H1 (cell line): ENCODE measurements around the gene DSE. TPM values are rescaled to one million over a fixed set of nuclear protein-coding genes. Genes with fewer than 3 reads are reported as not detected.

Experiments used
- CTCF ChIA-PET: fragments of 300-600 bp; sonication (Branson Sonifier 250); formaldehyde crosslinking; loops from one replicate; lab custom pipeline; 2021; ENCODE audit not compliant: partially characterized antibody; lab: Charles Lee
- POLR2A ChIA-PET: fragments of 300-600 bp; sonication (Branson Sonifier 250); formaldehyde crosslinking; loops from one replicate; lab custom pipeline; 2021; ENCODE audit warnings: inconsistent platforms; ENCODE audit not compliant: partially characterized antibody; lab: Charles Lee
- DNase-seq, 2 experiments: peaks; one replicate each; pipeline versions ENCODE4 v3.0.0 to v3.0.0-alpha.2; 2010 to 2022; ENCODE audit warnings: low spot score in 2 of 2, low read depth in 1 of 2, mixed read lengths in 1 of 2
- FAIRE-seq: peaks from 2 replicates; lab custom pipeline; 2011; peaks lifted over from hg19 to GRCh38; lab: Jason Lieb, UNC
- H2AFZ ChIP-seq: 2 replicates; pipeline ENCODE4 v1.8.1; 2012; ENCODE audit warnings: low read length, inconsistent platforms
- H2AK5ac ChIP-seq: 2 replicates; pipeline ENCODE4 v1.6.1; 2013; ENCODE audit warnings: low read depth, low read length
- H2BK120ac ChIP-seq: replicated peaks from 2 replicates; pipeline ENCODE3; 2013; ENCODE audit warnings: low read depth, low read length, inconsistent platforms
- H2BK12ac ChIP-seq: 2 replicates; pipeline ENCODE4 v1.6.1; 2013; ENCODE audit warnings: low read depth, low read length
- H2BK15ac ChIP-seq: 2 replicates; pipeline ENCODE4 v1.6.1; 2013; ENCODE audit warnings: low read length
- H2BK20ac ChIP-seq: 2 replicates; pipeline ENCODE4 v1.6.1; 2013; ENCODE audit warnings: low read length
- H2BK5ac ChIP-seq: 2 replicates; pipeline ENCODE4 v1.6.1; 2013; ENCODE audit warnings: low read depth, low read length
- H3K14ac ChIP-seq: 2 replicates; pipeline ENCODE4 v1.6.1; 2013; ENCODE audit warnings: inconsistent platforms; ENCODE audit not compliant: insufficient read length
- H3K18ac ChIP-seq: 2 replicates; pipeline ENCODE4 v1.6.1; 2013; ENCODE audit warnings: low read length; ENCODE audit errors: extremely low read depth
- H3K23ac ChIP-seq: 2 replicates; pipeline ENCODE4 v1.6.1; 2013; ENCODE audit warnings: inconsistent platforms; ENCODE audit not compliant: insufficient read length
- H3K23me2 ChIP-seq: 2 replicates; pipeline ENCODE4 v1.6.1; 2013; ENCODE audit warnings: low read depth, low read length
- H3K27ac ChIP-seq: 2 replicates; pipeline ENCODE4 v1.6.1; 2011; ENCODE audit warnings: low read depth, low read length, inconsistent platforms
- H3K27me3 ChIP-seq, 4 experiments: replicated peaks in 1 of 4; 1 replicate in 1 of 4; 2 replicates in 3 of 4; pipeline versions ENCODE4 v1.6.1 to v1.8.1; 2011 to 2013; ENCODE audit warnings: low read length in 3 of 4, mild to moderate bottlenecking in 3 of 4, inconsistent platforms in 2 of 4, mixed read lengths in 2 of 4, moderate library complexity in 1 of 4; ENCODE audit not compliant: control insufficient read depth in 3 of 4, insufficient read depth in 3 of 4; ENCODE audit errors: extremely low read depth in 1 of 4
- H3K36me3 ChIP-seq, 4 experiments: 2 replicates each; pipeline versions ENCODE4 v1.6.1 to v1.8.1; 2011 to 2013; ENCODE audit warnings: mild to moderate bottlenecking in 4 of 4, low read length in 3 of 4, moderate library complexity in 2 of 4, control low read depth in 1 of 4, inconsistent platforms in 1 of 4; ENCODE audit not compliant: insufficient read depth in 4 of 4, control insufficient read depth in 2 of 4
- H3K4ac ChIP-seq: replicated peaks from 2 replicates; pipeline ENCODE3; 2013; ENCODE audit warnings: low read length, low read depth, mixed read lengths, inconsistent platforms; ENCODE audit not compliant: insufficient read length
- H3K4me1 ChIP-seq, 4 experiments: replicated peaks in 1 of 4; 1 replicate in 1 of 4; 2 replicates in 3 of 4; pipeline versions ENCODE4 v1.6.1 to v1.8.1; 2011 to 2013; ENCODE audit warnings: low read length in 3 of 4, inconsistent platforms in 2 of 4, mixed read lengths in 1 of 4; ENCODE audit not compliant: insufficient read depth in 4 of 4, control insufficient read depth in 3 of 4
- H3K4me2 ChIP-seq, 2 experiments: 2 replicates each; pipeline versions ENCODE4 v1.6.1 to v1.8.1; 2011 to 2013; ENCODE audit warnings: low read depth in 2 of 2, low read length in 2 of 2, control low read depth in 1 of 2, inconsistent platforms in 1 of 2, mild to moderate bottlenecking in 1 of 2; ENCODE audit not compliant: insufficient read depth in 1 of 2
- H3K4me3 ChIP-seq, 4 experiments: fragments of 200-600, 300-600 bp in 1 of 4; sonication (generic), shearing (Covaris generic), sonication (Bioruptor Twin) in 1 of 4; 2 replicates each; pipeline versions ENCODE4 v1.5.1 to v1.8.1; 2011 to 2016; ENCODE audit warnings: low read length in 4 of 4, low read depth in 3 of 4, control low read depth in 2 of 4, inconsistent platforms in 2 of 4, mild to moderate bottlenecking in 2 of 4, mixed read lengths in 1 of 4, moderate library complexity in 1 of 4; ENCODE audit not compliant: insufficient read depth in 2 of 4; ENCODE audit errors: extremely low read depth in 1 of 4
- H3K56ac ChIP-seq: replicated peaks from 2 replicates; pipeline ENCODE3; 2013; ENCODE audit warnings: low read depth, mild to moderate bottlenecking, mixed read lengths, low read length, inconsistent platforms; ENCODE audit not compliant: insufficient read length
- H3K79me1 ChIP-seq: 2 replicates; pipeline ENCODE4 v1.6.1; 2013; ENCODE audit warnings: low read depth, low read length, control low read depth
- H3K79me2 ChIP-seq, 2 experiments: 2 replicates each; pipeline versions ENCODE4 v1.6.1 to v1.8.1; 2012 to 2013; ENCODE audit warnings: low read length in 2 of 2, mild to moderate bottlenecking in 2 of 2, inconsistent platforms in 1 of 2; ENCODE audit not compliant: insufficient read depth in 2 of 2, control insufficient read depth in 1 of 2
- H3K9ac ChIP-seq, 4 experiments: replicated peaks in 1 of 4; 1 replicate in 1 of 4; 2 replicates in 3 of 4; pipeline versions ENCODE4 v1.6.1 to v1.8.1; 2011 to 2013; ENCODE audit warnings: low read depth in 3 of 4, low read length in 3 of 4, control low read depth in 2 of 4, mild to moderate bottlenecking in 2 of 4, moderate library complexity in 2 of 4, inconsistent platforms in 1 of 4; ENCODE audit errors: extremely low read depth in 1 of 4
- H3K9me3 ChIP-seq, 2 experiments: 2 replicates each; pipeline versions ENCODE4 v1.6.1 to v1.8.1; 2012 to 2013; ENCODE audit warnings: mild to moderate bottlenecking in 2 of 2, moderate library complexity in 2 of 2, control low read depth in 1 of 2, inconsistent platforms in 1 of 2, low read depth in 1 of 2, low read length in 1 of 2, mixed read lengths in 1 of 2; ENCODE audit not compliant: insufficient read depth in 2 of 2
- H4K20me1 ChIP-seq, 2 experiments: replicated peaks in 1 of 2; 2 replicates each; pipeline versions ENCODE3 to v1.8.1; 2011 to 2013; ENCODE audit warnings: inconsistent platforms in 2 of 2, low read length in 2 of 2, mild to moderate bottlenecking in 1 of 2; ENCODE audit not compliant: insufficient read depth in 2 of 2, control insufficient read depth in 1 of 2
- H4K5ac ChIP-seq: 2 replicates; pipeline ENCODE4 v1.6.1; 2013; ENCODE audit warnings: low read length, low read depth, mixed read lengths, inconsistent platforms; ENCODE audit not compliant: insufficient read length
- H4K8ac ChIP-seq: 2 replicates; pipeline ENCODE4 v1.8.0; 2013; ENCODE audit warnings: mild to moderate bottlenecking, moderate library complexity, low read length, inconsistent platforms; ENCODE audit not compliant: insufficient read depth; ENCODE audit errors: extremely low read depth
- H4K91ac ChIP-seq: replicated peaks from 2 replicates; pipeline ENCODE3; 2013; ENCODE audit warnings: low read length, mixed read lengths, inconsistent platforms; ENCODE audit not compliant: insufficient read length
- CEBPB ChIP-seq: IDR thresholded peaks from 2 replicates; pipeline ENCODE4 v1.6.1; 2012; ENCODE audit warnings: low read depth, low read length
- CHD2 ChIP-seq: IDR thresholded peaks from 2 replicates; pipeline ENCODE4 v1.6.1; 2012; ENCODE audit warnings: low read length, improper control_type of control experiment
- CTBP2 ChIP-seq: IDR thresholded peaks from 2 replicates; pipeline ENCODE4 v1.7.0; 2011; ENCODE audit warnings: borderline replicate concordance, mild to moderate bottlenecking, moderate library complexity, mixed read lengths, low read length; ENCODE audit not compliant: insufficient read depth, insufficient read length
- HDAC2 ChIP-seq, 2 experiments: fragments of 300-600 bp in 1 of 2; sonication (generic) in 1 of 2; IDR thresholded peaks; 2 replicates each; pipeline ENCODE4 v1.6.1; 2011 to 2012; ENCODE audit warnings: low read depth in 2 of 2, low read length in 2 of 2, mild to moderate bottlenecking in 2 of 2, moderate library complexity in 2 of 2, borderline replicate concordance in 1 of 2, inconsistent platforms in 1 of 2
- KDM5A ChIP-seq: fragments of 200-600 bp; IDR thresholded peaks from 2 replicates; pipeline ENCODE4 v1.7.1; 2012; ENCODE audit warnings: mild to moderate bottlenecking, low read length, inconsistent platforms, mixed read lengths
- MAX ChIP-seq: IDR thresholded peaks from 2 replicates; pipeline ENCODE4 v1.6.1; 2012; ENCODE audit warnings: inconsistent platforms
- PHF8 ChIP-seq: fragments of 200-600 bp; sonication (generic); conservative IDR thresholded peaks from 2 replicates; pipeline ENCODE4 v1.7.1; 2012; ENCODE audit warnings: low read depth, mild to moderate bottlenecking, inconsistent platforms, low read length, moderate library complexity
- POLR2A ChIP-seq, 2 experiments: IDR thresholded peaks; 1 replicate in 1 of 2; 2 replicates in 1 of 2; pipeline ENCODE4 v1.6.1; 2011; ENCODE audit warnings: low read depth in 2 of 2, low read length in 2 of 2, mild to moderate bottlenecking in 2 of 2; ENCODE audit errors: control extremely low read depth in 1 of 2
- RFX5 ChIP-seq: IDR thresholded peaks from 2 replicates; pipeline ENCODE4 v1.6.1; 2011; ENCODE audit warnings: low read depth, low read length, improper control_type of control experiment, borderline replicate concordance
- SUZ12 ChIP-seq: fragments of 200-600 bp; sonication (generic); IDR thresholded peaks from 2 replicates; pipeline ENCODE4 v1.6.1; 2012; ENCODE audit warnings: mild to moderate bottlenecking, inconsistent platforms, low read length, moderate library complexity, mixed read lengths
- TCF12 ChIP-seq: IDR thresholded peaks from 2 replicates; pipeline ENCODE4 v1.6.1; 2011; ENCODE audit warnings: low read depth, mild to moderate bottlenecking, low read length
- ZNF274 ChIP-seq: IDR thresholded peaks from 2 replicates; pipeline ENCODE4 v1.7.0; 2012; ENCODE audit warnings: low read length, borderline replicate concordance; ENCODE audit errors: extremely low read depth
- WGBS, 2 experiments: shearing (Covaris generic) in 1 of 2; methylation state at CpG; one replicate each; pipeline versions ENCODE4 v1.1.6 to v1.1.7; 2013 to 2015; ENCODE audit warnings: low lambda C conversion rate in 2 of 2, mixed read lengths in 2 of 2, inconsistent platforms in 1 of 2, low coverage in 1 of 2, missing lambda C conversion rate in 1 of 2; ENCODE audit not compliant: insufficient replicate concordance in 2 of 2, insufficient coverage in 1 of 2, insufficient read length in 1 of 2; ENCODE audit errors: extremely low coverage in 1 of 2, missing lambda C conversion rate in 1 of 2; 5-methylcytosine and 5-hydroxymethylcytosine counted together
- polyA plus RNA-seq, 7 experiments: library from polyadenylated mRNA; depleted of rRNA in 3 of 7; stranded (reverse) in 5 of 7; unstranded in 2 of 7; fragments of >200 nt in 5 of 7; fragments of 200-250 nt in 2 of 7; gene quantifications; 1 replicate in 5 of 7; 2 replicates in 1 of 7; 4 replicates in 1 of 7; pipeline versions ENCODE4 v1.2.1 to v1.2.3, GENCODE V29; 2011 to 2013; ENCODE audit warnings: missing spikeins in 2 of 7, mixed read lengths in 2 of 7
- total RNA-seq: library from RNA; stranded (reverse); fragmentation: NEBNext Ultra II Directional; extraction: Animal tissue kit (Norgen Biotek cat#: 25700); gene quantifications from 2 replicates; pipeline ENCODE4 v1.2.1, GENCODE V29; 2021
- TF ChIP-seq, protein P1 (sequence below): IDR thresholded peaks from 2 replicates; pipeline ENCODE4 v1.6.1; 2012; ENCODE audit warnings: low read length, inconsistent platforms

Gene DSE
- total and polyA plus RNA-seq, 2 of the 8 experiments (the other 6 are each of a cell fraction or from before 2014, with no cell fraction given), result 32.5 to 94.4 TPM

GRCh38 chr6:116468293-116468692, 97.5 kb downstream of the DSE start:
- no peak overlapping the region for H3K14ac ChIP-seq
- no peak overlapping the region for H4K8ac ChIP-seq
- no peaks in the 10 kb centered on the region for H3K79me1 ChIP-seq
- H3K36me3 ChIP-seq, result no peaks in the 10 kb centered on the region
- H2BK15ac ChIP-seq, result no peak overlapping the region
- H4K91ac ChIP-seq, result no peak overlapping the region
- H3K4me2 ChIP-seq, result no peak overlapping the region
- H4K5ac ChIP-seq, result no peak overlapping the region
- H2BK120ac ChIP-seq, result no peak overlapping the region
- H3K4ac ChIP-seq, result no peak overlapping the region
- H3K23ac ChIP-seq, result no peak overlapping the region
- WGBS, 2 experiments, result 92% methylated on average over 1 of the region's 1 CpG; no CpG with 5 or more reads in 1 of the 2 experiments
- H2BK12ac ChIP-seq, result no peak overlapping the region
- no peak overlapping the region for H3K27ac ChIP-seq
- CTCF ChIA-PET, result interaction anchor here (0.6 to 1.3 kb wide), 2 partner anchors 43 kb away, joined by 3 to 5 read pairs; partner anchors contain the start of gene CALHM5
- H3K9ac ChIP-seq, result no peak overlapping the region
- no peaks in the 10 kb centered on the region for H3K9me3 ChIP-seq
- no peaks in the 10 kb centered on the region for H3K79me2 ChIP-seq
- H3K23me2 ChIP-seq, result no peaks in the 10 kb centered on the region
- H2AFZ ChIP-seq, result no peak overlapping the region
- DNase-seq, result no peak
- no peak overlapping the region for H2BK20ac ChIP-seq
- no peak overlapping the region for H3K18ac ChIP-seq
- H2BK5ac ChIP-seq, result no peak overlapping the region
- H3K4me3 ChIP-seq, result no peak overlapping the region
- peaks cover 0 to 3% (median 0%) of the 10 kb centered on the region in 4 experiments; a peak in 2 of 7 replicates for H3K4me1 ChIP-seq
- no peak overlapping the region for H3K56ac ChIP-seq
- H4K20me1 ChIP-seq, result no peaks in the 10 kb centered on the region
- H3K27me3 ChIP-seq, result peaks cover 0 to 2% (median under 1%) of the 10 kb centered on the region in 4 experiments; a peak in 2 of 7 replicates
- no peak overlapping the region for H2AK5ac ChIP-seq
- FAIRE-seq, result no peak
- POLR2A ChIA-PET, result no interaction called here
- TF ChIP-seq CHD2 (no peak), ZNF274 (no peak), TCF12 (no peak), CEBPB (no peak), POLR2A (IDR thresholded peaks at IDR 0.05; ENCODE audit: control extremely low read depth in 1 of 2, low read depth in 2 of 2, low read length in 2 of 2) (no peak), SUZ12 (no peak), MAX (no peak), HDAC2 (IDR thresholded peaks at IDR 0.05; ENCODE audit: borderline replicate concordance in 1 of 2, low read depth in 2 of 2, low read length in 2 of 2) (no peak), PHF8 (no peak), CTBP2 (no peak), KDM5A (no peak), RFX5 (no peak)
- TF ChIP-seq, protein P1, sequence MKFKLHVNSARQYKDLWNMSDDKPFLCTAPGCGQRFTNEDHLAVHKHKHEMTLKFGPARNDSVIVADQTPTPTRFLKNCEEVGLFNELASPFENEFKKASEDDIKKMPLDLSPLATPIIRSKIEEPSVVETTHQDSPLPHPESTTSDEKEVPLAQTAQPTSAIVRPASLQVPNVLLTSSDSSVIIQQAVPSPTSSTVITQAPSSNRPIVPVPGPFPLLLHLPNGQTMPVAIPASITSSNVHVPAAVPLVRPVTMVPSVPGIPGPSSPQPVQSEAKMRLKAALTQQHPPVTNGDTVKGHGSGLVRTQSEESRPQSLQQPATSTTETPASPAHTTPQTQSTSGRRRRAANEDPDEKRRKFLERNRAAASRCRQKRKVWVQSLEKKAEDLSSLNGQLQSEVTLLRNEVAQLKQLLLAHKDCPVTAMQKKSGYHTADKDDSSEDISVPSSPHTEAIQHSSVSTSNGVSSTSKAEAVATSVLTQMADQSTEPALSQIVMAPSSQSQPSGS, result no peak
